T-helper 1 cell treated with Interleukin-12 subunit alpha and Interleukin-12 subunit beta and Interleukin-4 antibody, amounts not matched to agents 30 μg/mL and 1 μg/mL, for 36 hours (primary cell): ENCODE measurements around the gene EMC8.
"Not testable (repeated sequence)": the region's sequence is repeated elsewhere in the genome, so short reads cannot be mapped to it uniquely, and the experiment has no call there.

ENCODE experiments used
- H3K27ac Mint-ChIP-seq: one replicate; pipeline ENCODE4 v1.8.0; 2021; ENCODE audit warnings: mild to moderate bottlenecking, mixed read lengths
- H3K27me3 Mint-ChIP-seq: one replicate; pipeline ENCODE4 v1.8.0; 2021; ENCODE audit warnings: low read depth, mixed read lengths
- H3K36me3 Mint-ChIP-seq: one replicate; pipeline ENCODE4 v1.8.0; 2021; ENCODE audit warnings: low read depth, mixed read lengths
- H3K4me1 Mint-ChIP-seq: one replicate; pipeline ENCODE4 v1.8.0; 2021; ENCODE audit warnings: low read depth, mixed read lengths
- H3K4me3 Mint-ChIP-seq: one replicate; pipeline ENCODE4 v1.8.0; 2021; ENCODE audit warnings: mild to moderate bottlenecking, moderate library complexity, mixed read lengths
- H3K9me3 Mint-ChIP-seq: one replicate; pipeline ENCODE4 v1.8.0; 2021; ENCODE audit warnings: mixed read lengths

EMC8 gene

GRCh38 chr16:85826686-85827247 lies 27.4 kb upstream of the EMC8 start:
- no peaks in the 10 kb centered on the region for H3K9me3 Mint-ChIP-seq
- no peaks in the 10 kb centered on the region for H3K36me3 Mint-ChIP-seq
- H3K27ac Mint-ChIP-seq, result no peak overlapping the region
- no peak overlapping the region for H3K4me3 Mint-ChIP-seq
- H3K27me3 Mint-ChIP-seq, result peaks cover 18% of the 10 kb centered on the region
- no peaks in the 10 kb centered on the region for H3K4me1 Mint-ChIP-seq

GRCh38 chr16:85825326-85825725 lies 26.0 kb upstream of the EMC8 start:
- Mint-ChIP-seq H3K4me3 (no peak overlapping the region), H3K9me3 (no peaks in the 10 kb centered on the region), H3K4me1 (peaks cover 4% of the 10 kb centered on the region), H3K27ac (no peak overlapping the region), H3K27me3 (peaks cover 10% of the 10 kb centered on the region), H3K36me3 (no peaks in the 10 kb centered on the region)

- no peak overlapping the region for H3K27ac Mint-ChIP-seq
- H3K9me3 Mint-ChIP-seq, result no peaks in the 10 kb centered on the region
- H3K4me1 Mint-ChIP-seq, result peaks cover 4% of the 10 kb centered on the region
- no peaks in the 10 kb centered on the region for H3K36me3 Mint-ChIP-seq
- peaks cover 10% of the 10 kb centered on the region for H3K27me3 Mint-ChIP-seq
- no peak overlapping the region for H3K4me3 Mint-ChIP-seq
Observed at GRCh38 chr16:85824161-85825135, 25.1 kb upstream of the EMC8 start.

DNA sequence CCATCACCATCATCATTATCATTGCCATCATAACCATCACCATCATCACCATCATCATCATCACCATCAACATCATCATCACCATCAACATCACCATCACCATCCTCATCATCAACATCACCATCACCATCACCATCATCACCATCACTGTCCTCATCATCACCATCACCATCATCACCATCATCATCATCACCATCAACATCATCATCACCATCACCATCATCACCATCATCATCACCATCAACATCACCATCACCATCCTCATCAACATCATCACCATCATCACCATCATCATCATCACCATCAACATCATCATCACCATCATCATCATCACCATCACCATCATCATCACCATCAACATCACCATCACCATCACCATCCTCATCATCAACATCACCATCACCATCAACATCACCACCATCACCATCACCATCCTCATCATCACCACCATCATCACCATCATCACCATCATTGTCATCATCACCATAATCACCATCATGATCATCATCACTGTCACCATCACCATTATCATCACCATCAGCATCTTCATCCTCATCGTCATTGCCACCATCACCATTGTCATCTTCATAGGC lies 24.1 kb upstream of the EMC8 start:
- no peaks in the 10 kb centered on the region for H3K36me3 Mint-ChIP-seq
- no peak overlapping the region for H3K4me3 Mint-ChIP-seq
- H3K27me3 Mint-ChIP-seq, result peaks cover 7% of the 10 kb centered on the region
- H3K9me3 Mint-ChIP-seq, result no peaks in the 10 kb centered on the region
- H3K4me1 Mint-ChIP-seq, result peaks cover 6% of the 10 kb centered on the region
- H3K27ac Mint-ChIP-seq, result no peak overlapping the region

DNA sequence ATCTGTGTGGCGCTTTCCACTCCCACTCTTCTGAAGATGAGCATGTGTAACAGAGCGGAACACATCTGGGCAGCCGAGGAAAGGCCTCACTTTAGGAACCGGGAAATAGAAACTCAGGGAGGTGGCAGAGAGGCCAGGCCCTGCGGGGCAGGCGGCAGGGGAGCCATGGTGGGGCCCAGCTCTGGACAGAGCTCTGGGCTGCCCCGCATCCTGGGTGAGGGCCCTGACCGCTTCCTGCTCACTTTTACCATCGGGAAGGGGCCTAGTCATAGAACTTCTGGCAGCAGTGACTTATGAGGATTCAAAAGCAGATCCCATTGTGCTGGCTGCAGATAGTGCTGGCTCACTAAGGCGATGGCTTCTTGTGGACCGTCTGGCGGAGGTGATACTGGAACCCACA lies 22.8 kb upstream of the EMC8 start:
- Mint-ChIP-seq H3K27me3 (peaks cover 8% of the 10 kb centered on the region), H3K9me3 (no peaks in the 10 kb centered on the region), H3K36me3 (no peaks in the 10 kb centered on the region), H3K4me3 (no peak overlapping the region), H3K27ac (no peak overlapping the region), H3K4me1 (peaks cover 6% of the 10 kb centered on the region)

GRCh38 chr16:85821390-85822135 lies 22.2 kb upstream of the EMC8 start:
- Mint-ChIP-seq H3K9me3 (no peaks in the 10 kb centered on the region), H3K4me3 (no peak overlapping the region), H3K4me1 (peaks cover 6% of the 10 kb centered on the region), H3K27ac (no peak overlapping the region), H3K36me3 (no peaks in the 10 kb centered on the region), H3K27me3 (peaks cover 8% of the 10 kb centered on the region)

GRCh38 chr16:85820604-85821372 lies 21.4 kb upstream of the EMC8 start:
- Mint-ChIP-seq H3K9me3 (no peaks in the 10 kb centered on the region), H3K27ac (no peak overlapping the region), H3K4me1 (peaks cover 6% of the 10 kb centered on the region), H3K4me3 (no peak overlapping the region), H3K27me3 (peaks cover 8% of the 10 kb centered on the region), H3K36me3 (no peaks in the 10 kb centered on the region)

- H3K4me3 Mint-ChIP-seq, result no peak overlapping the region
- H3K4me1 Mint-ChIP-seq, result peaks cover 6% of the 10 kb centered on the region
- no peak overlapping the region for H3K27ac Mint-ChIP-seq
- peaks cover 8% of the 10 kb centered on the region for H3K27me3 Mint-ChIP-seq
- no peaks in the 10 kb centered on the region for H3K36me3 Mint-ChIP-seq
- no peaks in the 10 kb centered on the region for H3K9me3 Mint-ChIP-seq
Observed at GRCh38 chr16:85819771-85820170, 20.4 kb upstream of the EMC8 start.

- Mint-ChIP-seq H3K36me3 (no peaks in the 10 kb centered on the region), H3K4me1 (peaks cover 6% of the 10 kb centered on the region), H3K27ac (no peak overlapping the region), H3K27me3 (peaks cover 8% of the 10 kb centered on the region), H3K4me3 (no peak overlapping the region), H3K9me3 (no peaks in the 10 kb centered on the region)
Observed at GRCh38 chr16:85819245-85819644, 19.9 kb upstream of the EMC8 start.

GRCh38 chr16:85817195-85817594 lies 17.9 kb upstream of the EMC8 start:
- H3K27ac Mint-ChIP-seq, H3K4me1 Mint-ChIP-seq, H3K9me3 Mint-ChIP-seq, H3K4me3 Mint-ChIP-seq, H3K36me3 Mint-ChIP-seq: not testable (repeated sequence)
- peaks cover 13% of the 10 kb centered on the region for H3K27me3 Mint-ChIP-seq

DNA sequence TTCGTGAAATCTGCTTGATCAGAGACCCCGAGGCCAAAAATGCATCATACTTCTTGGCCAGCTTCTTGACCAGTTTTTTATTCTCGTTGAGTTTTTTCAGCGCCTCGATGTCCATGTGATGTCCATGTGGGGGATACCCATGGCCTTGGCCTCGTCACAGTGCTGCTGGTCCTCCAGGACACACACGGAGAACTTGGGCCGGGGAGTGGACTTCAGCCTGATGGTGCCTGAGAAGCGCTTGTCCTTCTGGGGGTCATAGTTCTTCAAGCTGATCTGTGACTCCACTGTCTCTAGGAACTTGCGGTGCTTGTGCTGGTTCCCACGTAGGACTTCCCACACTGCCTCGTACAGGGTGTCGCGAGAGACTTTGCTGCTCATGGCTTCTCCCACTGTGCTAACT lies 16.8 kb upstream of the EMC8 start:
- no peak overlapping the region for H3K27ac Mint-ChIP-seq
- H3K9me3 Mint-ChIP-seq, result no peaks in the 10 kb centered on the region
- no peak overlapping the region for H3K4me3 Mint-ChIP-seq
- H3K27me3 Mint-ChIP-seq, result peaks cover 23% of the 10 kb centered on the region
- peaks cover 2% of the 10 kb centered on the region for H3K4me1 Mint-ChIP-seq
- H3K36me3 Mint-ChIP-seq, result no peaks in the 10 kb centered on the region

- Mint-ChIP-seq H3K27ac (no peak overlapping the region), H3K4me3 (no peak overlapping the region), H3K9me3 (no peaks in the 10 kb centered on the region), H3K36me3 (no peaks in the 10 kb centered on the region), H3K4me1 (no peaks in the 10 kb centered on the region), H3K27me3 (peaks cover 15% of the 10 kb centered on the region)
Observed at GRCh38 chr16:85812811-85813700, 13.7 kb upstream of the EMC8 start.
